Peyer's patch (tissue), 4 donors: ENCODE results near the gene PTPRE.

ENCODE experiments used
- POLR2A ChIP-seq, 2 donors: fragments of 450-650 bp; IDR thresholded peaks; one replicate each; pipeline ENCODE4 v1.5.1; 2017; ENCODE audit warnings: antibody characterized with exemption in 2 of 2, mild to moderate bottlenecking in 2 of 2, moderate library complexity in 2 of 2
- TF ChIP-seq, protein P1 (sequence below), 6 experiments: fragments of 450-650 bp in 4 of 6; fragments of 200-600 bp in 2 of 6; sonication (generic) in 1 of 6; IDR thresholded peaks; one replicate each; pipeline ENCODE4 v1.5.1; 2017 to 2019; ENCODE audit warnings: antibody characterized with exemption in 6 of 6, mild to moderate bottlenecking in 3 of 6, moderate library complexity in 1 of 6

DNA sequence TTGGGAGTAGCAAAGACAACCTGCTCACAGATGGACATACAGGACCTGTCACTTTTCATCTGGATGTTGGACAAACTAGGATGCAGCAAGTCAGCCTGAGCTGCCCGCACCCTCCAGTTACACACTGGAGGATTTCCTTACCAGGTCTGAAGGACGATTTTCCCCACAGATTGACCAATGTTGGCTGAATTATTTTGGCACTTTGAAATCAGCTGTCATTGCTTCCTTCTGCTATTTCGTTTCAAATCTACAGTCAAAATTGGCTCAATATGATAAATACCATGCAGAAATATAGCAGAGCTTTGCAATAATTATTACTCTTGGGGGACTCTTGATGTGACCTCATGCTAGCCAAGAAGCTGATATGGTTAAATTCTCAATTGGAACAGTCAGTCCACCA lies 16.7 kb upstream of the PTPRE start:
- TF ChIP-seq, protein P1, sequence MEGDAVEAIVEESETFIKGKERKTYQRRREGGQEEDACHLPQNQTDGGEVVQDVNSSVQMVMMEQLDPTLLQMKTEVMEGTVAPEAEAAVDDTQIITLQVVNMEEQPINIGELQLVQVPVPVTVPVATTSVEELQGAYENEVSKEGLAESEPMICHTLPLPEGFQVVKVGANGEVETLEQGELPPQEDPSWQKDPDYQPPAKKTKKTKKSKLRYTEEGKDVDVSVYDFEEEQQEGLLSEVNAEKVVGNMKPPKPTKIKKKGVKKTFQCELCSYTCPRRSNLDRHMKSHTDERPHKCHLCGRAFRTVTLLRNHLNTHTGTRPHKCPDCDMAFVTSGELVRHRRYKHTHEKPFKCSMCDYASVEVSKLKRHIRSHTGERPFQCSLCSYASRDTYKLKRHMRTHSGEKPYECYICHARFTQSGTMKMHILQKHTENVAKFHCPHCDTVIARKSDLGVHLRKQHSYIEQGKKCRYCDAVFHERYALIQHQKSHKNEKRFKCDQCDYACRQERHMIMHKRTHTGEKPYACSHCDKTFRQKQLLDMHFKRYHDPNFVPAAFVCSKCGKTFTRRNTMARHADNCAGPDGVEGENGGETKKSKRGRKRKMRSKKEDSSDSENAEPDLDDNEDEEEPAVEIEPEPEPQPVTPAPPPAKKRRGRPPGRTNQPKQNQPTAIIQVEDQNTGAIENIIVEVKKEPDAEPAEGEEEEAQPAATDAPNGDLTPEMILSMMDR (IDR thresholded peaks at IDR 0.05) = no peak
- TF ChIP-seq POLR2A (IDR thresholded peaks at IDR 0.05) = no peak
